GM21528 (cell line): ENCODE measurements around the gene PPHLN1.
A peak's percentile ranks its signal among the peaks of the same experiment; 100 is the strongest.
"Not testable (repeated sequence)": the region's sequence is repeated elsewhere in the genome, so short reads cannot be mapped to it uniquely, and the experiment has no call there.

ENCODE experiments used
- ATAC-seq: cut with Tn5 transposase; IDR thresholded peaks from one replicate; pipeline ENCODE4 v1.9.1; 2021; ENCODE audit warnings: mild to moderate bottlenecking, moderate library complexity; ENCODE audit not compliant: unreplicated experiment, low FRiP score

Gene PPHLN1

GRCh38 chr12:42320796-42321195, 5.2 kb upstream of the PPHLN1 start:
- no peak for ATAC-seq

GRCh38 chr12:42322567-42322966, 3.4 kb upstream of the PPHLN1 start:
- no peak for ATAC-seq

- ATAC-seq, result no peak
Observed at GRCh38 chr12:42323856-42324255, 2.1 kb upstream of the PPHLN1 start.

- no peak for ATAC-seq
Observed at GRCh38 chr12:42325326-42325652, 678 bp upstream of the PPHLN1 start.

GRCh38 chr12:42326541-42327226, 717 bp downstream of the PPHLN1 start:
- peak; percentile 26 for ATAC-seq

GRCh38 chr12:42327227-42327590, 1.2 kb downstream of the PPHLN1 start:
- no peak for ATAC-seq

- not testable (repeated sequence) for ATAC-seq
Observed at GRCh38 chr12:42330097-42330496, 4.1 kb downstream of the PPHLN1 start.

- peak; percentile 67 for ATAC-seq
Observed at GRCh38 chr12:42332301-42333285, 6.6 kb downstream of the PPHLN1 start.

GRCh38 chr12:42336286-42336685, 10.3 kb downstream of the PPHLN1 start:
- no peak for ATAC-seq

- no peak for ATAC-seq
Observed at GRCh38 chr12:42338280-42338679, 12.3 kb downstream of the PPHLN1 start.

- ATAC-seq, result no peak
Observed at GRCh38 chr12:42342028-42342427, 16.1 kb downstream of the PPHLN1 start.

- ATAC-seq, result no peak
Observed at GRCh38 chr12:42343721-42344120, 17.8 kb downstream of the PPHLN1 start.

GRCh38 chr12:42346403-42347002, 20.5 kb downstream of the PPHLN1 start:
- no peak for ATAC-seq

GRCh38 chr12:42349119-42350020, 23.4 kb downstream of the PPHLN1 start:
- not testable (repeated sequence) for ATAC-seq

- not testable (repeated sequence) for ATAC-seq
Observed at GRCh38 chr12:42350021-42350407, 24.0 kb downstream of the PPHLN1 start.

- ATAC-seq, result no peak
Observed at GRCh38 chr12:42356344-42356743, 30.4 kb downstream of the PPHLN1 start.

- ATAC-seq, result peak; percentile 73
Observed at GRCh38 chr12:42360747-42361403, 34.9 kb downstream of the PPHLN1 start.

GRCh38 chr12:42361909-42362646, 36.1 kb downstream of the PPHLN1 start:
- no peak for ATAC-seq

GRCh38 chr12:42362647-42363260, 36.8 kb downstream of the PPHLN1 start:
- ATAC-seq, result no peak
